HCT116 (cell line): Measurements from ENCODE around the gene ASCL3. TPM values are rescaled to one million over a fixed set of nuclear protein-coding genes. Genes with fewer than 3 reads are reported as not detected.

Experiments
- ATAC-seq: fragments of 200-7000 bp; cut with Tn5 transposase; 2 replicates; pipeline ENCODE4 v1.9.1; 2020; ENCODE audit warnings: mild to moderate bottlenecking, moderate library complexity
- BruUV-seq: library from RNA; stranded (reverse); fragments of 400-500 nt; replicated peaks from 2 replicates; lab custom pipeline; 2021; lab: Mats Ljungman, UMichigan
- CTCF ChIA-PET: fragments of 300-600 bp; sonication (Branson Sonifier 250); formaldehyde crosslinking; loops from one replicate; lab custom pipeline; 2021; ENCODE audit warnings: antibody characterized with exemption; lab: Charles Lee
- POLR2A ChIA-PET: fragments of 300-600, 350-600 bp; sonication (Branson Sonifier 250); formaldehyde crosslinking; loops from one replicate; lab custom pipeline; 2021; ENCODE audit warnings: antibody characterized with exemption; lab: Charles Lee
- RAD21 ChIA-PET, 2 experiments: fragments of 300-600 bp; sonication (Branson Sonifier 250); formaldehyde crosslinking; loops; one replicate each; lab custom pipeline; 2023; ENCODE audit warnings: low total read pairs in 2 of 2; ENCODE audit not compliant: uncharacterized antibody in 2 of 2, unreplicated experiment in 2 of 2, low non-redundant PET in 1 of 2; lab: Charles Lee
- DNase-seq: peaks from one replicate; pipeline ENCODE4 v3.0.0-alpha.2; 2010; ENCODE audit warnings: low read depth, low spot score
- H2AFZ ChIP-seq: fragments of 200-600 bp; shearing (Covaris generic), sonication (generic); 2 replicates; pipeline ENCODE4 v1.6.1; 2017; ENCODE audit warnings: low read depth, mixed run types, mixed read lengths, antibody characterized with exemption, low read length; ENCODE audit not compliant: poor library complexity, severe bottlenecking
- H3K27ac ChIP-seq: 2 replicates; pipeline ENCODE4 v1.5.1; 2012; ENCODE audit warnings: low read depth, low read length
- H3K27me3 ChIP-seq: fragments of 200-600 bp; sonication (generic); 2 replicates; pipeline ENCODE4 v1.6.1; 2016; ENCODE audit warnings: mixed run types, low read length, mixed read lengths; ENCODE audit not compliant: insufficient read depth
- H3K36me3 ChIP-seq, 2 experiments: fragments of 200-500 bp in 1 of 2; fragments of 200-600 bp in 1 of 2; sonication (Bioruptor generic) in 1 of 2; sonication (generic) in 1 of 2; 2 replicates each; pipeline versions ENCODE4 v1.5.1 to v1.6.1; 2014 to 2016; ENCODE audit warnings: low read length in 2 of 2, inconsistent platforms in 1 of 2, mixed read lengths in 1 of 2, mixed run types in 1 of 2; ENCODE audit not compliant: insufficient read depth in 2 of 2, control insufficient read depth in 1 of 2
- H3K4me1 ChIP-seq, 2 experiments: fragments of 200-600 bp in 1 of 2; sonication (generic) in 1 of 2; 2 replicates each; pipeline versions ENCODE4 v1.5.1 to v1.6.1; 2012 to 2017; ENCODE audit warnings: low read length in 2 of 2, inconsistent platforms in 1 of 2, mild to moderate bottlenecking in 1 of 2, mixed read lengths in 1 of 2, mixed run types in 1 of 2, moderate library complexity in 1 of 2; ENCODE audit not compliant: insufficient read depth in 2 of 2, control insufficient read depth in 1 of 2
- H3K4me2 ChIP-seq: fragments of 200-600 bp; sonication (generic); 2 replicates; pipeline ENCODE4 v1.6.1; 2017; ENCODE audit warnings: mixed run types, low read length, mixed read lengths
- H3K4me3 ChIP-seq, 2 experiments: fragments of 200-600 bp in 1 of 2; sonication (generic) in 1 of 2; replicated peaks in 1 of 2; 2 replicates each; pipeline ENCODE4 v1.5.1; 2011 to 2016; ENCODE audit warnings: low read length in 2 of 2, control low read depth in 1 of 2, low read depth in 1 of 2, mild to moderate bottlenecking in 1 of 2, mixed read lengths in 1 of 2, mixed run types in 1 of 2
- H3K79me2 ChIP-seq: fragments of 200-600 bp; sonication (generic); 2 replicates; pipeline ENCODE4 v1.6.1; 2017; ENCODE audit warnings: mild to moderate bottlenecking, mixed run types, low read length, moderate library complexity, mixed read lengths; ENCODE audit not compliant: insufficient read depth
- H3K9ac ChIP-seq: fragments of 200-600 bp; sonication (generic); 2 replicates; pipeline ENCODE4 v1.6.1; 2016; ENCODE audit warnings: low read length, mixed read lengths
- H3K9me2 ChIP-seq: fragments of 200-600 bp; sonication (generic), shearing (Covaris generic); 2 replicates; pipeline ENCODE4 v1.6.1; 2017; ENCODE audit warnings: mixed run types, mild to moderate bottlenecking, moderate library complexity; ENCODE audit not compliant: insufficient read depth
- H3K9me3 ChIP-seq, 2 experiments: fragments of 200-500 bp in 1 of 2; fragments of 200-600 bp in 1 of 2; sonication (Bioruptor generic) in 1 of 2; sonication (generic) in 1 of 2; 2 replicates each; pipeline ENCODE4 v1.6.1; 2014 to 2017; ENCODE audit warnings: low read length in 2 of 2, mixed read lengths in 2 of 2, inconsistent platforms in 1 of 2, low read depth in 1 of 2, mild to moderate bottlenecking in 1 of 2, mixed run types in 1 of 2, moderate library complexity in 1 of 2; ENCODE audit not compliant: control insufficient read depth in 1 of 2, insufficient read depth in 1 of 2
- H4K20me1 ChIP-seq: fragments of 200-600 bp; sonication (generic), shearing (Covaris generic); 2 replicates; pipeline ENCODE4 v1.6.1; 2017; ENCODE audit warnings: mixed run types, mild to moderate bottlenecking, moderate library complexity; ENCODE audit not compliant: insufficient read depth
- ATF3 ChIP-seq: IDR thresholded peaks from 2 replicates; pipeline ENCODE4 v1.6.1; 2012
- CEBPB ChIP-seq: IDR thresholded peaks from 2 replicates; pipeline ENCODE4 v1.6.1; 2012; ENCODE audit warnings: low read depth
- CTCF ChIP-seq, 3 experiments: fragments of 200-600 bp in 1 of 3; sonication (generic) in 1 of 3; IDR thresholded peaks in 2 of 3; conservative IDR thresholded peaks in 1 of 3; 2 replicates each; pipeline ENCODE4 v1.5.1; 2012 to 2017; ENCODE audit warnings: low read depth in 2 of 3, low read length in 2 of 3, antibody characterized with exemption in 1 of 3, borderline replicate concordance in 1 of 3, control low read depth in 1 of 3, mild to moderate bottlenecking in 1 of 3, mixed read lengths in 1 of 3, mixed run types in 1 of 3, moderate library complexity in 1 of 3; ENCODE audit not compliant: insufficient read depth in 1 of 3
- EGR1 ChIP-seq: IDR thresholded peaks from 2 replicates; pipeline ENCODE4 v1.6.1; 2012; ENCODE audit warnings: low read depth
- EZH2 ChIP-seq: fragments of 200-600 bp; sonication (generic); IDR thresholded peaks from 2 replicates; pipeline ENCODE4 v1.6.1; 2017; ENCODE audit warnings: antibody characterized with exemption, mixed run types
- EZH2phosphoT487 ChIP-seq: fragments of 200-600 bp; IDR thresholded peaks from 2 replicates; pipeline ENCODE4 v1.6.1; 2018; ENCODE audit warnings: antibody characterized with exemption, borderline replicate concordance
- FOSL1 ChIP-seq: IDR thresholded peaks from 2 replicates; pipeline ENCODE4 v1.6.1; 2012; ENCODE audit warnings: low read depth
- MAX ChIP-seq: IDR thresholded peaks from 2 replicates; pipeline ENCODE4 v1.6.1; 2012
- POLR2AphosphoS5 ChIP-seq: IDR thresholded peaks from 2 replicates; pipeline ENCODE4 v1.6.1; 2011; ENCODE audit warnings: mild to moderate bottlenecking, low read depth, low read length, moderate library complexity
- RAD21 ChIP-seq: IDR thresholded peaks from 2 replicates; pipeline ENCODE4 v1.6.1; 2012; ENCODE audit warnings: low read depth, mild to moderate bottlenecking
- REST ChIP-seq: IDR thresholded peaks from 2 replicates; pipeline ENCODE4 v1.6.1; 2012; ENCODE audit warnings: low read depth
- SIN3A ChIP-seq: IDR thresholded peaks from 2 replicates; pipeline ENCODE4 v1.6.1; 2012; ENCODE audit warnings: low read depth
- SP1 ChIP-seq: IDR thresholded peaks from 2 replicates; pipeline ENCODE4 v1.6.1; 2012; ENCODE audit warnings: low read depth
- TCF7L2 ChIP-seq: IDR thresholded peaks from 2 replicates; pipeline ENCODE4 v1.7.0; 2011; ENCODE audit warnings: borderline replicate concordance, inconsistent platforms; ENCODE audit not compliant: insufficient read depth, insufficient read length; ENCODE audit errors: extremely low read depth
- YY1 ChIP-seq: IDR thresholded peaks from 2 replicates; pipeline ENCODE4 v1.6.1; 2011; ENCODE audit warnings: low read length, low read depth, moderate library complexity, mild to moderate bottlenecking; ENCODE audit not compliant: insufficient replicate concordance; ENCODE audit errors: extremely low read depth
- ZBTB33 ChIP-seq: IDR thresholded peaks from 2 replicates; pipeline ENCODE4 v1.6.1; 2011; ENCODE audit warnings: mild to moderate bottlenecking, low read length, moderate library complexity; ENCODE audit not compliant: insufficient replicate concordance; ENCODE audit errors: extremely low read depth
- ZFX ChIP-seq: fragments of 450-650 bp; IDR thresholded peaks from 2 replicates; pipeline ENCODE4 v1.6.1; 2017
- ZNF274 ChIP-seq: fragments of 200-500 bp; sonication (Bioruptor generic); IDR thresholded peaks from 2 replicates; pipeline ENCODE4 v1.6.1; 2014; ENCODE audit warnings: mild to moderate bottlenecking, low read depth, low read length, inconsistent platforms
- intact Hi-C: fragments of 100-400 bp; cut with micrococcal nuclease; formaldehyde crosslinking; loops from 2 replicates; pipeline ENCODE4 v1.10.0; 2022
- total RNA-seq: library from RNA; stranded (reverse); gene quantifications from one replicate; pipeline ENCODE4 v1.2.1, GENCODE V29; 2021; ENCODE audit not compliant: unreplicated experiment

The ASCL3 gene
- total RNA-seq, 1 experiment from 2014 or later: not detected

- ChIA-PET CTCF (no interaction called here), RAD21 (no interaction called here), POLR2A (no interaction called here)
- H3K9me3 ChIP-seq: no peaks in the 10 kb centered on the region
- H3K9me2 ChIP-seq: no peaks in the 10 kb centered on the region
- no peaks in the 10 kb centered on the region for H3K27me3 ChIP-seq
- no peak; the same call in 1 of the 2 replicates for ATAC-seq
- no peaks in the 10 kb centered on the region for H3K79me2 ChIP-seq
- peaks cover 0 to 12% of the 10 kb centered on the region in 2 experiments; a peak in 2 of 4 replicates for H3K4me1 ChIP-seq
- intact Hi-C loops: no loop called here
- no peak overlapping the region for H2AFZ ChIP-seq
- no peak for TF ChIP-seq SP1
- no peak for TF ChIP-seq EZH2phosphoT487
- no peak for TF ChIP-seq RAD21
- TF ChIP-seq ZNF274: no peak
- TF ChIP-seq EGR1: no peak
- no peak for TF ChIP-seq TCF7L2
- TF ChIP-seq ZFX: no peak
- no peak for TF ChIP-seq SIN3A
- TF ChIP-seq YY1: no peak
- no peak for TF ChIP-seq MAX
- TF ChIP-seq FOSL1: no peak
- no peak for TF ChIP-seq ZBTB33
- TF ChIP-seq CTCF (IDR thresholded peaks at IDR 0.05 in 2 of 3, conservative IDR thresholded peaks at IDR 0.05 in 1 of 3; ENCODE audit: borderline replicate concordance in 1 of 3, insufficient read depth in 1 of 3, low read depth in 2 of 3, low read length in 2 of 3): no peak
- TF ChIP-seq ATF3: no peak
- TF ChIP-seq CEBPB: no peak
- no peak for TF ChIP-seq EZH2
- TF ChIP-seq REST: no peak
- TF ChIP-seq POLR2AphosphoS5: no peak
- H4K20me1 ChIP-seq: no peaks in the 10 kb centered on the region
- no peak for DNase-seq
- BruUV-seq: no TSS peak
- no peak overlapping the region for H3K4me3 ChIP-seq
- H3K36me3 ChIP-seq: no peaks in the 10 kb centered on the region
- H3K27ac ChIP-seq: no peak overlapping the region
- peak overlapping the region; percentile 19; the same call in 1 of the 2 replicates for H3K4me2 ChIP-seq
- H3K9ac ChIP-seq: no peak overlapping the region
Observed at GRCh38 chr11:8989453-8989852, 46.6 kb upstream of the ASCL3 start.
